ENCODE data around the gene SEMA4A.

DNA sequence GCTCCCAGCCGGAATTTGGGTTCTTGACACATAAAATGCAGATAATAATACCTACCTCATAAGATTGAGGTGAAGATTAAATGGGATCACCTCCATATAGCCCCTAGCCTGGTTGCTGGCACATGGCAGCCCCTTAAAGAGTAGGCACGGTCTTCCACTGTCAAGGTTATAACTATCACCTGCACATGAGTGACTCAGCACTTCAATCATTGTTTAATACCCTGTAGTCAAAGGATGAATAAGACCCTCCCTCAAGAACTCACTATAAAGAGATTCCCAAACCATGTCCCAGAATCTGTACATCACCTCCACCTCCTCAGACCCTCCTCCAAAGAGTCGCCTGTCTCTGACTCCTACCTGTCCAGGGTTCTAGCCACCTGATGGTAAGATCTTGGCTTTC lies 45.3 kb upstream of the SEMA4A start:
- TF ChIP-seq CTCF (IDR thresholded peaks at IDR 0.05): no peak
- TF ChIP-seq TAF1 (IDR thresholded peaks at IDR 0.05; ENCODE audit: borderline replicate concordance, low read depth, low read length): no peak
- no peak for TF ChIP-seq REST (IDR thresholded peaks at IDR 0.05; ENCODE audit: low read depth, low read length)
- TF ChIP-seq GABPA (IDR thresholded peaks at IDR 0.05; ENCODE audit: low read depth): no peak
- no peak for TF ChIP-seq POLR2AphosphoS5 (IDR thresholded peaks at IDR 0.05; ENCODE audit: low read depth, low read length)
- TF ChIP-seq ZBTB33 (IDR thresholded peaks at IDR 0.05; ENCODE audit: borderline replicate concordance, low read depth): no peak
- TF ChIP-seq EP300 (IDR thresholded peaks at IDR 0.05; ENCODE audit: borderline replicate concordance in 1 of 2, low read depth in 1 of 2, low read length in 1 of 2): no peak
- TF ChIP-seq JUND (IDR thresholded peaks at IDR 0.05): no peak
- TF ChIP-seq MEF2A (IDR thresholded peaks at IDR 0.05; ENCODE audit: borderline replicate concordance, low read depth): no peak
- no peak for TF ChIP-seq NFIC (IDR thresholded peaks at IDR 0.05; ENCODE audit: borderline replicate concordance)
- no peak for TF ChIP-seq EZH2phosphoT487 (IDR thresholded peaks at IDR 0.05; ENCODE audit: borderline replicate concordance, low read depth)
- no peak for TF ChIP-seq SIN3A (IDR thresholded peaks at IDR 0.05; ENCODE audit: borderline replicate concordance, low read depth, low read length)
